GM12878 (cell line): ENCODE data around the gene LYRM4. TPM values are rescaled to one million over a fixed set of nuclear protein-coding genes. Genes with fewer than 3 reads are reported as not detected.

Experiments used
- CHD1 ChIP-seq: IDR thresholded peaks from 2 replicates; pipeline ENCODE4 v1.6.1; 2012; ENCODE audit warnings: low read depth, low read length, improper control_type of control experiment
- E4F1 ChIP-seq: fragments of 450-650 bp; IDR thresholded peaks from 2 replicates; pipeline ENCODE4 v1.6.1; 2018; ENCODE audit warnings: borderline replicate concordance, mild to moderate bottlenecking; ENCODE audit not compliant: partially characterized antibody
- HDGF ChIP-seq: fragments of 450-650 bp; IDR thresholded peaks from 2 replicates; pipeline ENCODE4 v1.6.1; 2016; ENCODE audit warnings: antibody characterized with exemption
- NFIC ChIP-seq: IDR thresholded peaks from 2 replicates; pipeline ENCODE4 v1.6.1; 2012; ENCODE audit warnings: low read depth, mild to moderate bottlenecking, inconsistent platforms, low read length, moderate library complexity
- STAT3 ChIP-seq: IDR thresholded peaks from 2 replicates; pipeline ENCODE4 v1.6.1; 2011; ENCODE audit warnings: low read depth, low read length, improper control_type of control experiment
- polyA plus RNA-seq, 11 experiments: library from polyadenylated mRNA; depleted of rRNA in 4 of 11; unstranded in 6 of 11; stranded (reverse) in 5 of 11; fragments of >200 nt; fragmentation: Nextera tagmentation in 4 of 11; fragmentation: Illumina TruSeq in 1 of 11; extraction: Ambion mirVana in 4 of 11; extraction: Trizol in 1 of 11; gene quantifications; 1 replicate in 1 of 11; 2 replicates in 10 of 11; pipeline versions ENCODE4 v1.2.1 to v1.2.3, GENCODE V29; 2011 to 2016; ENCODE audit warnings: inconsistent platforms in 2 of 11, missing spikeins in 2 of 11, low read depth in 1 of 11
- total RNA-seq, 4 experiments: library from RNA; depleted of rRNA in 3 of 4; stranded (reverse); fragments of >200 nt in 3 of 4; fragmentation: Illumina TruSeq in 1 of 4; extraction: Trizol in 1 of 4; gene quantifications; 2 replicates each; pipeline versions ENCODE4 v1.2.1 to v1.2.3, GENCODE V29; 2013 to 2021
- TF ChIP-seq, protein P1 (sequence below): IDR thresholded peaks from 2 replicates; pipeline ENCODE4 v1.6.1; 2012; ENCODE audit warnings: improper control_type of control experiment, low read depth, low read length; ENCODE audit not compliant: insufficient replicate concordance
- TF ChIP-seq, protein P2 (sequence below): fragments of 450-650 bp; IDR thresholded peaks from 2 replicates; pipeline ENCODE4 v1.6.1; 2014; ENCODE audit warnings: mild to moderate bottlenecking

LYRM4 gene
- total and polyA plus RNA-seq, 10 of the 15 experiments (the other 5 are each of a cell fraction or from before 2014, with no cell fraction given), result 32.7 to 66.8 (median 44.0) TPM

- TF ChIP-seq, protein P1, sequence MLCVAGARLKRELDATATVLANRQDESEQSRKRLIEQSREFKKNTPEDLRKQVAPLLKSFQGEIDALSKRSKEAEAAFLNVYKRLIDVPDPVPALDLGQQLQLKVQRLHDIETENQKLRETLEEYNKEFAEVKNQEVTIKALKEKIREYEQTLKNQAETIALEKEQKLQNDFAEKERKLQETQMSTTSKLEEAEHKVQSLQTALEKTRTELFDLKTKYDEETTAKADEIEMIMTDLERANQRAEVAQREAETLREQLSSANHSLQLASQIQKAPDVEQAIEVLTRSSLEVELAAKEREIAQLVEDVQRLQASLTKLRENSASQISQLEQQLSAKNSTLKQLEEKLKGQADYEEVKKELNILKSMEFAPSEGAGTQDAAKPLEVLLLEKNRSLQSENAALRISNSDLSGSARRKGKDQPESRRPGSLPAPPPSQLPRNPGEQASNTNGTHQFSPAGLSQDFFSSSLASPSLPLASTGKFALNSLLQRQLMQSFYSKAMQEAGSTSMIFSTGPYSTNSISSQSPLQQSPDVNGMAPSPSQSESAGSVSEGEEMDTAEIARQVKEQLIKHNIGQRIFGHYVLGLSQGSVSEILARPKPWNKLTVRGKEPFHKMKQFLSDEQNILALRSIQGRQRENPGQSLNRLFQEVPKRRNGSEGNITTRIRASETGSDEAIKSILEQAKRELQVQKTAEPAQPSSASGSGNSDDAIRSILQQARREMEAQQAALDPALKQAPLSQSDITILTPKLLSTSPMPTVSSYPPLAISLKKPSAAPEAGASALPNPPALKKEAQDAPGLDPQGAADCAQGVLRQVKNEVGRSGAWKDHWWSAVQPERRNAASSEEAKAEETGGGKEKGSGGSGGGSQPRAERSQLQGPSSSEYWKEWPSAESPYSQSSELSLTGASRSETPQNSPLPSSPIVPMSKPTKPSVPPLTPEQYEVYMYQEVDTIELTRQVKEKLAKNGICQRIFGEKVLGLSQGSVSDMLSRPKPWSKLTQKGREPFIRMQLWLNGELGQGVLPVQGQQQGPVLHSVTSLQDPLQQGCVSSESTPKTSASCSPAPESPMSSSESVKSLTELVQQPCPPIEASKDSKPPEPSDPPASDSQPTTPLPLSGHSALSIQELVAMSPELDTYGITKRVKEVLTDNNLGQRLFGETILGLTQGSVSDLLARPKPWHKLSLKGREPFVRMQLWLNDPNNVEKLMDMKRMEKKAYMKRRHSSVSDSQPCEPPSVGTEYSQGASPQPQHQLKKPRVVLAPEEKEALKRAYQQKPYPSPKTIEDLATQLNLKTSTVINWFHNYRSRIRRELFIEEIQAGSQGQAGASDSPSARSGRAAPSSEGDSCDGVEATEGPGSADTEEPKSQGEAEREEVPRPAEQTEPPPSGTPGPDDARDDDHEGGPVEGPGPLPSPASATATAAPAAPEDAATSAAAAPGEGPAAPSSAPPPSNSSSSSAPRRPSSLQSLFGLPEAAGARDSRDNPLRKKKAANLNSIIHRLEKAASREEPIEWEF, result no peak
- TF ChIP-seq NFIC (no peak), E4F1 (no peak), HDGF (no peak), STAT3 (no peak), CHD1 (no peak)
- TF ChIP-seq, protein P2, sequence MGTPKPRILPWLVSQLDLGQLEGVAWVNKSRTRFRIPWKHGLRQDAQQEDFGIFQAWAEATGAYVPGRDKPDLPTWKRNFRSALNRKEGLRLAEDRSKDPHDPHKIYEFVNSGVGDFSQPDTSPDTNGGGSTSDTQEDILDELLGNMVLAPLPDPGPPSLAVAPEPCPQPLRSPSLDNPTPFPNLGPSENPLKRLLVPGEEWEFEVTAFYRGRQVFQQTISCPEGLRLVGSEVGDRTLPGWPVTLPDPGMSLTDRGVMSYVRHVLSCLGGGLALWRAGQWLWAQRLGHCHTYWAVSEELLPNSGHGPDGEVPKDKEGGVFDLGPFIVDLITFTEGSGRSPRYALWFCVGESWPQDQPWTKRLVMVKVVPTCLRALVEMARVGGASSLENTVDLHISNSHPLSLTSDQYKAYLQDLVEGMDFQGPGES, result no peak
These were observed 17.7 kb downstream of the LYRM4 start (continued) for GRCh38 chr6:5243069-5243468.
